T-helper 1 cell treated with Interleukin-12 subunit alpha and Interleukin-12 subunit beta and Interleukin-4 antibody, amounts not matched to agents 30 ng/mL and 1 ng/mL, for 36 hours (primary cell): ENCODE measurements around the gene PTTG1IP. TPM values are rescaled to one million over a fixed set of nuclear protein-coding genes. Genes with fewer than 3 reads are reported as not detected.

Experiments used
- intact Hi-C: fragments of 100-400 bp; cut with micrococcal nuclease; formaldehyde crosslinking; loops from one replicate; pipeline ENCODE4 v1.15.1; 2024
- total RNA-seq: library from RNA; stranded (reverse); gene quantifications from 2 replicates; pipeline ENCODE4 v1.2.3, GENCODE V29; 2022

PTTG1IP gene
- total RNA-seq, 1 donor from 2014 or later = 88.3 TPM

DNA sequence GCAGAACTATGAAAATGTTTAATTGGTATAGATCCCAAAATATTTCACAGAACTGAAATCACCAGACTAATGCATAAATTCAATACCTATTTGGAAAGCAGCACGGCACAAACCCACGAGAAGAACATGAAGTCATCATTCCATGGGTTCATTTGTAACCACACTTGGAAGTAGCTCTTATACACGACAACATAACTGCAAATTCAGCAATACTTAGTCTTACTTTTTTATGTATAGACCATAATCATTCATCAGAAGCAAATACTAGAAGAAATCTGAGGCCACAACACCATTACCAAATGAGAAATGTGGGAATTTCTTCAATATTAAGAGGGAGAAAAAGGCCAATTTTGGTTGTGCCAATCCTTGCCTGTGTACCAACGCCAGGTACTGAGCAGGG lies 67.6 kb downstream of the PTTG1IP start:
- intact Hi-C loops = loop anchor here (10.0 kb wide), 1 partner anchor 151 kb away; the partner anchor contains the start of genes KRTAP12-3 and KRTAP12-4

DNA sequence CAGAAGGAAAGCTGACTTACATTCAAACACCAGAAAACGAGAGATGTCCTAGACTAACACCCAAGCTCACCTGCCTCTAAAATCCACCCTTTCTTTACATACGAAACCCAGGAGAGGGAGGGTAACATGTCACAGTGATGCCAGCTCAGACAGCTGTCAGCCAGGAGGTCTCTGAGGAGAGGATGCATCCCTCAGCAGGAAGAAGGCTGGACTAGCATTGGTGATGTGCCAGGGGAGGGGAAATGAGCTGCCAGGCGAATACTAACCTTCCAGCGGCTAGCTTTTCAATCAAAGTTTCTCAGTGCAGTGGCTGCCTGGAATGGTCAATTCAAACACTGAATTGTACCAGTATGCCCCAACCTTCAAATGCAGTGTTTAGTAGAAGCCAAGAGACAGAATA lies 68.3 kb downstream of the PTTG1IP start:
- intact Hi-C loops = loop anchor here (10.0 kb wide), 1 partner anchor 150 kb away; the partner anchor contains the start of genes KRTAP12-3 and KRTAP12-4

DNA sequence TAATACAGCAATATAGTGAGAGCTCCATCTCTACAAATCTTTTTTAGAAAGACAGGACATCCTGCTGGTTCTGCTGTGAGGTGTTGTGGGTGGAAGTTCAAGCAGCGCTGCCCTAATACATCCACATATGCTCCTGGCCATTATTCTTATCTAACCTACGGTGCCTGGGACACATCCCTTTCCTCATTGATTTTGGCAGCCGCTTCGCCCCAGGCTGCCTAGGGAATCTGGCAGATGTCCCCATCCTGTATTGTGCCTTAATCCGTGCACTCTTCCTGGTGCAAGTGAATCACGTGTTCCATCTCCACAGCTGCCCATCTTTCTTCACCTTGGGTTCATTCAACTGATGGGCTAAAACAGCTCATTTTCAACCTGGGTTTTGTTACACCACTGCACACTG lies 68.7 kb downstream of the PTTG1IP start:
- intact Hi-C loops = loop anchor here (5.0 to 10.0 kb wide), 4 partner anchors 150 to 467 kb away; partner anchors contain the start of genes CFAP410, KRTAP12-3 and KRTAP12-4

DNA sequence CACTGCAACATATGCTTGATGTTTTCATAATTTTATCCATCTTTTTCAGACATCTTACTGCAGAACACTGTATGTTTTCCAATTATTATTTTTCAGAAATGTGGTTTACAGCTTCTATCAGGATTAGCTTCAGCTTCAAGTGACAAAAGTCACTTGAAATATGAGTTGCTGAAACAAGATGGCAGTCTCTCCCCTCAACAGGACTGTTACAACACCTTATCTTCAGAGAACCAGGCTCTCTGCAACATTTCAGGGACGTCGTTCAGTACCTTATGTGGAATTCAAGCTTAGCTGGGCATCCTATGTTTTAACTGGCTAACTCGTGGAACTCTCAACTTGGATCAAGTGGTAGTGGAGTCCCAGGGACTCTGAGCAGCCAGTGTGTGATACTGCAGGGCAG lies 69.8 kb downstream of the PTTG1IP start:
- intact Hi-C loops = loop anchor here (5.0 to 10.0 kb wide), 4 partner anchors 149 to 466 kb away; partner anchors contain the start of genes CFAP410, KRTAP12-3 and KRTAP12-4

DNA sequence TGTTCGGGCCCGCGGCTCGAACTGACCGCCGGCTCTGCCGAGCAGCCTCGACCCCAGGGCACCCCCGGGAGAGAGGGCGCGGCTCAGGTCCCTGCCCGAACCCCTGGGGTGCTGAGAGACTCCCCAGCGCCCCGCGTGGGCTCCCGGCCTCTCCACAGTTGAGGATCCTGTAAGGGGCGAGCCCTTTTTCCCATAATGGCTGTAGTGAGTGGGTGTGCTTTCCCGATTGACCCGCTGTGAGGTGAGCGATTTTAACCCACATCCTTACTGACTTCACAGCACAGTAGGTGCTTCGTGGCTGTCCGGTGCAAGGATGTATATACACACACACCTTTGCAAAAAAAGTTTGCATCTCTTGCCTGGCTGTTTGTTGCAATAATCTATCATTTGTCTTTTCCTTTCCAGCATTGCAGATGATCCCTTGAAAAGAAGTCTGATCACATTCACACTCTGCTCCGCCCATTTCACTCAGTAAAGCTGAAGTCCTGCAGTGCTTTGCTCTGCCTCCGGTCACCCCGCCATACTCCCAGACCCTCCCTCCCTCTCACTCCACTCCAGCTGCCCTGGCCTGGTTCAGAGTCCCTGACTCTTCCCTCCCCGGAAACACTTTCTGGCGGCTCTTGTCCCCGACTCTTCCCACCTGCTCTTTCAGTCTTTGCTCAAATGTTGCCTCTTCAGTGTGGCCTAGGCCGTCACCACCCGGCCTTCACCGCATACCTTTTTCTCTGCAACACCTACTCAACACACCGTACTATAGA lies 70.9 kb downstream of the PTTG1IP start:
- intact Hi-C loops = loop anchor here (5.0 to 10.0 kb wide), 4 partner anchors 148 to 465 kb away; partner anchors contain the start of genes CFAP410, KRTAP12-3 and KRTAP12-4

DNA sequence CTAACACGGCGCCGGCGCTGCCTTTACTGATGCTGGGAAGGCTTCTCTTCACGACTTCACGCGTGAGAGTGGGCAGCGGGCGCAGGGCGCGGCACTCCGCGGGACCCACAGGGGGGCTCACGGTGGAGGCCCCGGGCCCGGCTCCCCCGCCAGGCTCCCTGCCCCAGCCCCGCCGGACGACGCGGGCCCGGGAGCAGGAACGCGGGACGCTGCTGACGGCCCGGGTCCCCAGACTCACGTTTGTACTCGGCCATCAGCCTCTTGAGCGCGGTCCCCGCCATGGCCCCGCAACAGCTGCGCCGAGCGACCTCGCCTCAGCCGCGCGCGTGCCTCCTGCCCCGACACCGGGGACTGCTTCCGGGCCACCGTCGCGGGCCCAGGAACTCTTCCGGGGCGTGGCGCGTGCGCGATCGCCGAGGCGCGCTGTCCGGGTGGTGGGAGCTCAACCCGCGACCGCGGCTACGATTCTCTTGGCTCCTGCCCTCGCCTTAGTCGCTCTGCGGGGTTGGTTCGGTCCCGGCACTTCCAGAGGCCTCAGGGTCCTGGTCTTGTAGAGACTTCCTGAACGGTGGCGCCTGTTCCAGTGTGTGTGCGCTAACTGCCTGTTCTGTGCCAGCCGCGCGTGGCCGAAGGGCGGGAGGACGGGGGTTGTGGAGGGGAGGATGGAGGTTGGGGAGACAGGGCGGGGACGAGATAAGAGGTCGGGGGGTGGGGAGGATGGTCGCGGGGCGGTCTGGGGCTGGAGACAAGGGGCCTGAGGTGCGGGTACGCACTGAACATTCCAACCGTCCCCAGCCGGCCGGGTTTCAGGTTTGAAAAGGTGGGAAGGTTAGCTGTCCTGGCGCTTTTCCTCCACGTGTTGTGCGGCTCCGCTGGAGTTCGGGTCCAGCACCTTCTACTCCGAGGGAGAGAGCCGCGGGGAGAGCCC lies 71.8 kb downstream of the PTTG1IP start, which contains the start of gene UBE2G2:
UBE2G2 (minus strand) TSS at position 353 of the 928 bp plus-strand sequence; CDS start at position 281, 72 bp downstream.
- intact Hi-C loops = loop anchor here (1.0 to 10.0 kb wide), 9 partner anchors 16 to 464 kb away; partner anchors contain the start of genes CFAP410, KRTAP12-3 and KRTAP12-4

DNA sequence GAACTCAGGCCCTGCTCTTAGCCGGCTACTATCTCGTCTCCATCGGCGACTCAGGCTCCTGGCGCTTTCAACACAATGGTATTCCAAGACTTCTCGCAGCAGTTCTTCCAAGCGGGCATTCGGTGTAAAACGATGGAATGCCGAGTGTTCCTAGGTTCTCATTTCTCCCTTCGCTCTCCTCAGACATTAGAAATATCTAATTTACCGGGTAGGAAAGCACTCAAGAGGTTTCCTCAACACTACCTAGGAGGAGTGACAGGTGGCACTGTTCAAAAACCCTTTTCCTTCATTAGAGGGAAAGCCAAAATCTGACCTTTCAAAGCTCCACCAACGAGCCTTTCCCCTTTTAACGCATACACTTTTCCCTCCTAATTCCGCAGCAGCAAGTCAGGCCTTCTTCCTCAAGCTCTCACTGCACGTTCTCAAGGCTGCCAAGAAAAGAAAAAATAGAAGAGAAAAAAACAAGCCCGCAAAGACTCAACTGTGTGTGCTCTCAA lies 72.5 kb downstream of the PTTG1IP start:
- intact Hi-C loops = loop anchor here (1.0 to 10.0 kb wide), 9 partner anchors 16 to 464 kb away; partner anchors contain the start of genes CFAP410, KRTAP12-3 and KRTAP12-4

DNA sequence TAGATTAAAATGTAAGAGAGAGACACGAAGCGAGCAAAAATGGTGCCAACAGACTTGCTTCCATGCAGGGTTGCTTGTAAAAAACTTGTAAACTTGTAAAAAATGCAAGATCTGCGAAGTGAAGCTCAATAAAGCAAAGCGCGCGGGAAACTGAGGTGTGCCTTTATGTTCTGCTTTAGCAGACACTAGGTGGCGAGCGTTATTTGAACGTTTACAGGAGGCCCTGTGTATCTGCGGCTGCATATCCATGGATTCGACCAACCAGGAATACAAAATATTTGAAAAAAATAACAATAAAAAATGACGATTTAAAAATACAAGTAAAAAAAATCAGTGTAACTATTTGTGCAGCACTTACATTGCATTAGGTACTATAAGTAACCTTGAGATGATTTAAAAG lies 73.4 kb downstream of the PTTG1IP start:
- intact Hi-C loops = loop anchor here (2.0 to 10.0 kb wide), 6 partner anchors 47 to 463 kb away; partner anchors contain the start of genes CFAP410, KRTAP12-3 and KRTAP12-4

DNA sequence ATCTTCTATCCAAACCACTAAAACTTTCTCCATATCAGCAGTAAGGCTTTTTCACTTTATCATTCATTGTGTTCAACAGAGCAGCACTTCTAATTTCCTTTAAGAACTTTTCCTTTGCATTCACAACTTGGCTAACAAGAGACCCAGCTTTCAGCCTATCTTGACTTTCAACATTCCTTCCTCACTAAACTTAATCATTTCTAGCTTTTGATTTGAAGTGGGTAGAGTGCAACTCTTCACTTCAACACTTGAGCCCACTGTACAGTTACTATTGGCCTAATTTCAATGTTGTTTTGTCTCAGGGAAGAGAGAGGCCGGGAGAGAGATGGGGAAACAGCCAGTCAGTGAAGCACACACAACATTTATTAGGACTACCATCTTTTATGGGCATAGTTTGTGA lies 73.8 kb downstream of the PTTG1IP start:
- intact Hi-C loops = loop anchor here (2.0 to 10.0 kb wide), 6 partner anchors 47 to 462 kb away; partner anchors contain the start of genes CFAP410, KRTAP12-3 and KRTAP12-4

Other genes starting within 250 kb of the PTTG1IP start
- not detected in 2 replicates for gene KRTAP10-9, start 246.6 kb downstream of the PTTG1IP start, total RNA-seq
- gene KRTAP10-10, start 236.3 kb downstream of the PTTG1IP start, total RNA-seq = not detected in 2 replicates
- gene KRTAP10-11, start 227.3 kb downstream of the PTTG1IP start, total RNA-seq = not detected in 2 replicates
- gene KRTAP12-4, start 219.0 kb downstream of the PTTG1IP start, total RNA-seq = not detected in 2 replicates
- gene KRTAP12-3, start 215.8 kb downstream of the PTTG1IP start, total RNA-seq = not detected in 2 replicates
- not detected in 2 replicates for gene KRTAP12-2, start 206.8 kb downstream of the PTTG1IP start, total RNA-seq
- not detected in 2 replicates for gene KRTAP12-1, start 191.5 kb downstream of the PTTG1IP start, total RNA-seq
- not detected in 2 replicates for gene KRTAP10-12, start 176.5 kb downstream of the PTTG1IP start, total RNA-seq
- not detected in 2 replicates for gene TSPEAR, start 162.1 kb downstream of the PTTG1IP start, total RNA-seq
- gene UBE2G2, start 71.9 kb downstream of the PTTG1IP start, total RNA-seq = 108 and 112 TPM in 2 replicates
- 90.0 and 96.4 TPM in 2 replicates for gene SUMO3, start 55.6 kb downstream of the PTTG1IP start, total RNA-seq
- gene ITGB2, start 47.2 kb upstream of the PTTG1IP start, total RNA-seq = 792 and 801 TPM in 2 replicates
- 47.2 and 49.3 TPM in 2 replicates for gene SLX9, start 66.3 kb upstream of the PTTG1IP start, total RNA-seq
- gene ADARB1, start 200.9 kb upstream of the PTTG1IP start, total RNA-seq = 37.2 and 41.4 TPM in 2 replicates